Measurements from ENCODE around the gene HDGF. TPM values are rescaled to one million over a fixed set of nuclear protein-coding genes. Genes with fewer than 3 reads are reported as not detected.

The HDGF gene
- total RNA-seq, 4 donors from 2014 or later, result 86.5 to 126 (median 113) TPM

- TF ChIP-seq CTCF (IDR thresholded peaks at IDR 0.05; ENCODE audit: low read depth), result no peak
Observed at GRCh38 chr1:156698995-156699394, 52.5 kb downstream of the HDGF start.

- no peak for TF ChIP-seq CTCF (IDR thresholded peaks at IDR 0.05; ENCODE audit: low read depth)
Observed at GRCh38 chr1:156697481-156697880, 54.0 kb downstream of the HDGF start.

GRCh38 chr1:156696755-156697154 lies 54.7 kb downstream of the HDGF start:
- TF ChIP-seq CTCF (IDR thresholded peaks at IDR 0.05; ENCODE audit: low read depth), result no peak

GRCh38 chr1:156694690-156694962 lies 56.8 kb downstream of the HDGF start:
- TF ChIP-seq CTCF (IDR thresholded peaks at IDR 0.05; ENCODE audit: low read depth), result no peak

GRCh38 chr1:156693848-156694689 lies 57.4 kb downstream of the HDGF start:
- no peak for TF ChIP-seq CTCF (IDR thresholded peaks at IDR 0.05; ENCODE audit: low read depth)

- no peak for TF ChIP-seq CTCF (IDR thresholded peaks at IDR 0.05; ENCODE audit: low read depth)
Observed at GRCh38 chr1:156692925-156693847, 58.3 kb downstream of the HDGF start.

GRCh38 chr1:156692441-156692924 lies 59.0 kb downstream of the HDGF start:
- no peak for TF ChIP-seq CTCF (IDR thresholded peaks at IDR 0.05; ENCODE audit: low read depth)
